Activated naive CD4-positive, alpha-beta T cell treated with anti-CD3 and anti-CD28 coated beads for 36 hours (primary cell): ENCODE results near the gene METTL23. TPM values are rescaled to one million over a fixed set of nuclear protein-coding genes. Genes with fewer than 3 reads are reported as not detected.
A peak's percentile ranks its signal among the peaks of the same experiment; 100 is the strongest.

Experiments
- CTCF ChIA-PET: fragments of 350-600 bp; sonication (Branson Sonifier 250); formaldehyde crosslinking; loops from one replicate; lab custom pipeline; 2021; ENCODE audit warnings: antibody characterized with exemption; lab: Charles Lee
- DNase-seq: peaks from one replicate; pipeline ENCODE4 v3.0.0-alpha.2; 2020
- H3K27ac Mint-ChIP-seq: one replicate; pipeline ENCODE4 v1.8.0; 2021; ENCODE audit warnings: mild to moderate bottlenecking, mixed read lengths
- H3K27me3 Mint-ChIP-seq: one replicate; pipeline ENCODE4 v1.8.0; 2021; ENCODE audit warnings: low read depth, mixed read lengths
- H3K36me3 Mint-ChIP-seq: one replicate; pipeline ENCODE4 v1.8.0; 2021; ENCODE audit warnings: low read depth, mixed read lengths
- H3K4me1 Mint-ChIP-seq: one replicate; pipeline ENCODE4 v1.8.0; 2021; ENCODE audit warnings: low read depth, mixed read lengths
- H3K4me3 Mint-ChIP-seq: one replicate; pipeline ENCODE4 v1.8.0; 2021; ENCODE audit warnings: mild to moderate bottlenecking, moderate library complexity, mixed read lengths
- H3K9me3 Mint-ChIP-seq: one replicate; pipeline ENCODE4 v1.8.0; 2021; ENCODE audit warnings: mixed read lengths
- intact Hi-C: fragments of 100-400 bp; cut with micrococcal nuclease; formaldehyde crosslinking; loops from one replicate; pipeline ENCODE4 v1.15.1; 2023
- microRNA-seq: library from miRNA; unstranded; fragments of <30 nt; microRNA quantifications from one replicate; pipeline ENCODE4 v1.2.0, GENCODE V29; 2022; ENCODE audit warnings: borderline microRNAs expressed, borderline replicate concordance
- total RNA-seq, 2 experiments: library from RNA; stranded (reverse); gene quantifications; one replicate each; pipeline ENCODE4 v1.2.3, GENCODE V29; 2021

The METTL23 gene
- total RNA-seq, 2 experiments from 2014 or later: 18.9 to 20.0 TPM

- Mint-ChIP-seq H3K27me3 (no peaks in the 10 kb centered on the region), H3K4me1 (peaks cover 23% of the 10 kb centered on the region), H3K27ac (peak overlapping the region; percentile 92), H3K9me3 (no peaks in the 10 kb centered on the region), H3K4me3 (peak overlapping the region; percentile 60), H3K36me3 (peaks cover 25% of the 10 kb centered on the region)
- CTCF ChIA-PET: interaction anchor here (1.0 kb wide), 1 partner anchor 48 kb away, joined by 3 read pairs; no protein-coding TSS in a partner anchor
- intact Hi-C loops: loop anchor here (1.0 to 2.0 kb wide), 3 partner anchors 20 to 46 kb away; partner anchors contain the start of genes JMJD6, METTL23 and SRSF2
- peak; percentile 79 for DNase-seq
Observed at GRCh38 chr17:76772842-76773525, 46.3 kb downstream of the METTL23 start.

- no peaks in the 10 kb centered on the region for H3K9me3 Mint-ChIP-seq
- H3K27me3 Mint-ChIP-seq: no peaks in the 10 kb centered on the region
- peaks cover 18% of the 10 kb centered on the region for H3K36me3 Mint-ChIP-seq
- no peak overlapping the region for H3K27ac Mint-ChIP-seq
- DNase-seq: no peak
- no peak overlapping the region for H3K4me3 Mint-ChIP-seq
- peaks cover 23% of the 10 kb centered on the region for H3K4me1 Mint-ChIP-seq
- intact Hi-C loops: no loop called here
- CTCF ChIA-PET: interaction anchor here (0.6 kb wide), 1 partner anchor 290 kb away, joined by 3 read pairs; no protein-coding TSS in a partner anchor
Observed at GRCh38 chr17:76775021-76775600, 48.5 kb downstream of the METTL23 start.

GRCh38 chr17:76781056-76781982 lies 54.7 kb downstream of the METTL23 start:
- H3K27me3 Mint-ChIP-seq: no peaks in the 10 kb centered on the region

GRCh38 chr17:76783146-76783545 lies 56.5 kb downstream of the METTL23 start:
- CTCF ChIA-PET: interaction anchor here (1.2 kb wide), 1 partner anchor 12 kb away, joined by 3 read pairs; no protein-coding TSS in a partner anchor
- Mint-ChIP-seq H3K36me3 (no peaks in the 10 kb centered on the region), H3K4me1 (peaks cover 3% of the 10 kb centered on the region), H3K9me3 (no peaks in the 10 kb centered on the region), H3K4me3 (no peak overlapping the region), H3K27ac (no peak overlapping the region), H3K27me3 (no peaks in the 10 kb centered on the region)
- intact Hi-C loops: no loop called here
- no peak for DNase-seq

More at GRCh38 chr17:76781056-76781982, 54.7 kb downstream of the METTL23 start:
- no peak overlapping the region for H3K4me3 Mint-ChIP-seq
- H3K36me3 Mint-ChIP-seq: peaks cover under 1% of the 10 kb centered on the region
- no peaks in the 10 kb centered on the region for H3K9me3 Mint-ChIP-seq
- DNase-seq: peak; percentile 40
- H3K27ac Mint-ChIP-seq: no peak overlapping the region
- intact Hi-C loops: loop anchor here (1.0 to 2.0 kb wide), 2 partner anchors 47 to 54 kb away; no protein-coding TSS in a partner anchor
- CTCF ChIA-PET: interaction anchor here (0.6 to 0.8 kb wide), 2 partner anchors 11 to 63 kb away, joined by 3 read pairs; no protein-coding TSS in a partner anchor
- H3K4me1 Mint-ChIP-seq: no peaks in the 10 kb centered on the region

Small RNA genes lying within 50 kb of the gene (microRNA-seq; reads per million reads assigned to microRNA genes)
- gene MIR636: 3.3 reads per million

Other genes with a start within 250 kb of the METTL23 start
- 10 to 100 TPM; 13.3 to 13.4 TPM for gene RHBDF2, start 225.4 kb upstream of the METTL23 start, total RNA-seq
- not detected for gene CYGB, start 189.1 kb upstream of the METTL23 start, total RNA-seq
- gene PRCD, start 186.8 kb upstream of the METTL23 start, total RNA-seq: not detected
- not detected for gene ST6GALNAC2, start 141.0 kb upstream of the METTL23 start, total RNA-seq
- gene ST6GALNAC1, start 83.1 kb upstream of the METTL23 start, total RNA-seq: 1 to 10 TPM; 1.1 to 1.3 TPM
- 1 to 10 TPM; 3.8 to 4.2 TPM for gene MXRA7, start 15.9 kb upstream of the METTL23 start, total RNA-seq
- gene JMJD6, start 233 bp upstream of the METTL23 start, total RNA-seq: 10 to 100 TPM; 33.0 to 33.6 TPM
- gene SRSF2, start 10.5 kb downstream of the METTL23 start, total RNA-seq: 100 to 1,000 TPM; 241 to 263 TPM
- gene MFSD11, start 11.3 kb downstream of the METTL23 start, total RNA-seq: 10 to 100 TPM; 15.0 to 15.8 TPM
- gene MGAT5B, start 141.6 kb downstream of the METTL23 start, total RNA-seq: under 1 TPM in 1 of 2 experiments, not detected in 1; 0.19 TPM